MM.1S (cell line): ENCODE measurements around the gene SIPA1L2.
A peak's percentile ranks its signal among the peaks of the same experiment; 100 is the strongest.

Experiments
- DNase-seq: peaks from one replicate; pipeline ENCODE4 v3.0.0-alpha.2; 2015
- H2AFZ ChIP-seq: fragments of 300-600 bp; sonication (generic); 2 replicates; pipeline ENCODE4 v1.6.0; 2016; ENCODE audit warnings: antibody characterized with exemption, low read length
- H3F3A ChIP-seq: fragments of 300-600 bp; sonication (generic); 2 replicates; pipeline ENCODE4 v1.6.1; 2016; ENCODE audit warnings: mild to moderate bottlenecking, antibody characterized with exemption, low read length, moderate library complexity, mixed read lengths; ENCODE audit not compliant: insufficient read depth
- H3K27ac ChIP-seq: fragments of 300-600 bp; sonication (generic); 2 replicates; pipeline ENCODE4 v1.5.1; 2016; ENCODE audit warnings: mild to moderate bottlenecking, low read length
- H3K27me3 ChIP-seq: fragments of 300-600 bp; sonication (generic); replicated peaks from 2 replicates; pipeline ENCODE4 v1.6.0; 2016; ENCODE audit warnings: low read length; ENCODE audit not compliant: insufficient read depth
- H3K36me3 ChIP-seq: fragments of 300-600 bp; sonication (generic); replicated peaks from 2 replicates; pipeline ENCODE4 v1.6.1; 2016; ENCODE audit warnings: mild to moderate bottlenecking, low read length, mixed read lengths; ENCODE audit not compliant: insufficient read depth
- H3K4me1 ChIP-seq: fragments of 300-600 bp; sonication (generic); 2 replicates; pipeline ENCODE4 v1.6.1; 2016; ENCODE audit warnings: low read length, mixed read lengths
- H3K4me2 ChIP-seq: fragments of 300-600 bp; sonication (generic); 2 replicates; pipeline ENCODE4 v1.6.0; 2016; ENCODE audit warnings: low read depth, low read length
- H3K4me3 ChIP-seq: fragments of 300-600 bp; sonication (generic); 2 replicates; pipeline ENCODE4 v1.5.1; 2016; ENCODE audit warnings: low read length, mixed read lengths
- H3K79me2 ChIP-seq: fragments of 300-600 bp; sonication (generic); 2 replicates; pipeline ENCODE4 v1.6.1; 2016; ENCODE audit warnings: mixed run types, low read length, mixed read lengths
- H3K9ac ChIP-seq: fragments of 300-600 bp; sonication (generic); 2 replicates; pipeline ENCODE4 v1.6.1; 2016; ENCODE audit warnings: low read length, mixed read lengths
- H3K9me2 ChIP-seq: fragments of 300-600 bp; sonication (generic); replicated peaks from 2 replicates; pipeline ENCODE4 v1.6.1; 2016; ENCODE audit warnings: mild to moderate bottlenecking, low read length, mixed read lengths; ENCODE audit not compliant: insufficient read depth
- H3K9me3 ChIP-seq: fragments of 300-600 bp; sonication (generic); replicated peaks from 2 replicates; pipeline ENCODE4 v1.6.1; 2016; ENCODE audit warnings: mild to moderate bottlenecking, low read length, mixed read lengths; ENCODE audit not compliant: insufficient read depth
- H4K20me1 ChIP-seq: fragments of 300-600 bp; sonication (generic); 2 replicates; pipeline ENCODE4 v1.6.1; 2016; ENCODE audit warnings: mild to moderate bottlenecking, low read length, moderate library complexity, mixed read lengths; ENCODE audit not compliant: insufficient read depth
- EZH2 ChIP-seq: fragments of 300-600 bp; sonication (generic); optimal IDR thresholded peaks from 2 replicates; pipeline ENCODE3; 2017; ENCODE audit warnings: low read depth, mild to moderate bottlenecking, antibody characterized with exemption, low read length, mixed read lengths
- EZH2phosphoT487 ChIP-seq: fragments of 300-600 bp; sonication (generic); IDR thresholded peaks from 2 replicates; pipeline ENCODE4 v1.6.1; 2018; ENCODE audit warnings: antibody characterized with exemption, low read length
- TF ChIP-seq, protein P1 (sequence below): fragments of 300-600 bp; sonication (generic); IDR thresholded peaks from 2 replicates; pipeline ENCODE4 v1.5.1; 2016; ENCODE audit warnings: antibody characterized with exemption, low read length, mixed read lengths

The SIPA1L2 gene, protein sequence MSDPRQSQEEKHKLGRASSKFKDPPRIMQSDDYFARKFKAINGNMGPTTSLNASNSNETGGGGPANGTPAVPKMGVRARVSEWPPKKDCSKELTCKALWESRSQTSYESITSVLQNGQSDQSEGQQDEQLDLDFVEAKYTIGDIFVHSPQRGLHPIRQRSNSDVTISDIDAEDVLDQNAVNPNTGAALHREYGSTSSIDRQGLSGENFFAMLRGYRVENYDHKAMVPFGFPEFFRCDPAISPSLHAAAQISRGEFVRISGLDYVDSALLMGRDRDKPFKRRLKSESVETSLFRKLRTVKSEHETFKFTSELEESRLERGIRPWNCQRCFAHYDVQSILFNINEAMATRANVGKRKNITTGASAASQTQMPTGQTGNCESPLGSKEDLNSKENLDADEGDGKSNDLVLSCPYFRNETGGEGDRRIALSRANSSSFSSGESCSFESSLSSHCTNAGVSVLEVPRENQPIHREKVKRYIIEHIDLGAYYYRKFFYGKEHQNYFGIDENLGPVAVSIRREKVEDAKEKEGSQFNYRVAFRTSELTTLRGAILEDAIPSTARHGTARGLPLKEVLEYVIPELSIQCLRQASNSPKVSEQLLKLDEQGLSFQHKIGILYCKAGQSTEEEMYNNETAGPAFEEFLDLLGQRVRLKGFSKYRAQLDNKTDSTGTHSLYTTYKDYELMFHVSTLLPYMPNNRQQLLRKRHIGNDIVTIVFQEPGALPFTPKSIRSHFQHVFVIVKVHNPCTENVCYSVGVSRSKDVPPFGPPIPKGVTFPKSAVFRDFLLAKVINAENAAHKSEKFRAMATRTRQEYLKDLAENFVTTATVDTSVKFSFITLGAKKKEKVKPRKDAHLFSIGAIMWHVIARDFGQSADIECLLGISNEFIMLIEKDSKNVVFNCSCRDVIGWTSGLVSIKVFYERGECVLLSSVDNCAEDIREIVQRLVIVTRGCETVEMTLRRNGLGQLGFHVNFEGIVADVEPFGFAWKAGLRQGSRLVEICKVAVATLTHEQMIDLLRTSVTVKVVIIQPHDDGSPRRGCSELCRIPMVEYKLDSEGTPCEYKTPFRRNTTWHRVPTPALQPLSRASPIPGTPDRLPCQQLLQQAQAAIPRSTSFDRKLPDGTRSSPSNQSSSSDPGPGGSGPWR (N-terminal part only)

DNA sequence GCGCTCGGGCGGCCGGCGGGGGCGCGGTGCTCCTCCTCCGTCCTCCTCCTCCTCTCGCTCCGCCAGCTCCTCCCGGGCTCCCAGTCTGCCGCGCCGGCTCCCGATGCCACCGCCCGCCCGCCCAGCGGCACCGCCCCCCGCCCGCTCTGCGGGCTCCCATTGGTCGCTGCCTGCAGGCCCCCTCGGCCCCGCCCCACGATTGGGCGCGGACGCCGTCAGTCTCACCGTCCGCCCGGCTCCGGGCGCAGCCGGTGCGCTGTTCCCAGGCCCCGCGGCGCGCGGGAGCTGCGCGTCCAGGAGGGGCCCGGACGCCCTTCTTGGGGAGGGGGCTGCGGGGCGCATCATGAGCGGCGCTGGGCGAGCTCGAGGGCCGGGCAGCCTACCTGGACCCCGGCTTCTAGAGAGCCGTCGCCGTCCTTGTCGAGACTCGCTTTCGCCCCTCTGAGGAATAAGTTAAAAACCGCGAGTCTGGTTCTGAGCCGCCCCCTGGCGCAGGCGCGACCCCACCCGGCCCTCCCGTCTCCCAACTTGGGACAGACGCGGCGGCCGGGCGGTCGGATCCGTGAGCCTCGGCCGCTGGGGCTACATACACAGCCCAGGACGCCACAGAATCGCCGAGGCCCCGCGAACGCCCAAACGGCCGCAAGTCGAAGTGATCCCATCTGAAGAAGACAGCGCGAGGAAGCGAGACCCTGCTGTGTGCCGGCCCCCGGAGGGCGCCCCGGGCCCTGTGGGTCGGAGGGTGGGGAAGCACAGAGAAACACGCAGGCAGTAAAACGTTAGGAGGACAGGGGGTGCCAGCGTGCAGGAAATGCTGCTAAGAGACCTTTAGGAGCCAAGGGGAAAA, at the start of gene SIPA1L2:
TSS of gene SIPA1L2 (minus strand) at position 87 of the 847 bp plus-strand sequence. CDS start 114,794 bp downstream, outside the sequence.
- Histone ChIP-seq H3K9ac (peak within 1 kb of the TSS; percentile 30; the same call in 1 of the 2 replicates), H3K79me2 (no peaks in the 10 kb centered on the region), H3F3A (peaks cover 33% of the 10 kb centered on the region), H3K4me1 (peaks cover 34% of the 10 kb centered on the region), H3K27ac (no peak within 1 kb of the TSS), H3K9me2 (no peaks in the 10 kb centered on the region), H3K4me2 (peak within 1 kb of the TSS; percentile 97), H3K9me3 (no peaks in the 10 kb centered on the region), H2AFZ (peak within 1 kb of the TSS; percentile 88), H3K4me3 (peak within 1 kb of the TSS; percentile 75), H3K36me3 (no peaks in the 10 kb centered on the region), H4K20me1 (no peaks in the 10 kb centered on the region), H3K27me3 (peaks cover 20% of the 10 kb centered on the region)
- TF ChIP-seq EZH2: no peak
- TF ChIP-seq, protein P1, sequence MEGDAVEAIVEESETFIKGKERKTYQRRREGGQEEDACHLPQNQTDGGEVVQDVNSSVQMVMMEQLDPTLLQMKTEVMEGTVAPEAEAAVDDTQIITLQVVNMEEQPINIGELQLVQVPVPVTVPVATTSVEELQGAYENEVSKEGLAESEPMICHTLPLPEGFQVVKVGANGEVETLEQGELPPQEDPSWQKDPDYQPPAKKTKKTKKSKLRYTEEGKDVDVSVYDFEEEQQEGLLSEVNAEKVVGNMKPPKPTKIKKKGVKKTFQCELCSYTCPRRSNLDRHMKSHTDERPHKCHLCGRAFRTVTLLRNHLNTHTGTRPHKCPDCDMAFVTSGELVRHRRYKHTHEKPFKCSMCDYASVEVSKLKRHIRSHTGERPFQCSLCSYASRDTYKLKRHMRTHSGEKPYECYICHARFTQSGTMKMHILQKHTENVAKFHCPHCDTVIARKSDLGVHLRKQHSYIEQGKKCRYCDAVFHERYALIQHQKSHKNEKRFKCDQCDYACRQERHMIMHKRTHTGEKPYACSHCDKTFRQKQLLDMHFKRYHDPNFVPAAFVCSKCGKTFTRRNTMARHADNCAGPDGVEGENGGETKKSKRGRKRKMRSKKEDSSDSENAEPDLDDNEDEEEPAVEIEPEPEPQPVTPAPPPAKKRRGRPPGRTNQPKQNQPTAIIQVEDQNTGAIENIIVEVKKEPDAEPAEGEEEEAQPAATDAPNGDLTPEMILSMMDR: peak; percentile 62
- DNase-seq: peak; percentile 94

DNA sequence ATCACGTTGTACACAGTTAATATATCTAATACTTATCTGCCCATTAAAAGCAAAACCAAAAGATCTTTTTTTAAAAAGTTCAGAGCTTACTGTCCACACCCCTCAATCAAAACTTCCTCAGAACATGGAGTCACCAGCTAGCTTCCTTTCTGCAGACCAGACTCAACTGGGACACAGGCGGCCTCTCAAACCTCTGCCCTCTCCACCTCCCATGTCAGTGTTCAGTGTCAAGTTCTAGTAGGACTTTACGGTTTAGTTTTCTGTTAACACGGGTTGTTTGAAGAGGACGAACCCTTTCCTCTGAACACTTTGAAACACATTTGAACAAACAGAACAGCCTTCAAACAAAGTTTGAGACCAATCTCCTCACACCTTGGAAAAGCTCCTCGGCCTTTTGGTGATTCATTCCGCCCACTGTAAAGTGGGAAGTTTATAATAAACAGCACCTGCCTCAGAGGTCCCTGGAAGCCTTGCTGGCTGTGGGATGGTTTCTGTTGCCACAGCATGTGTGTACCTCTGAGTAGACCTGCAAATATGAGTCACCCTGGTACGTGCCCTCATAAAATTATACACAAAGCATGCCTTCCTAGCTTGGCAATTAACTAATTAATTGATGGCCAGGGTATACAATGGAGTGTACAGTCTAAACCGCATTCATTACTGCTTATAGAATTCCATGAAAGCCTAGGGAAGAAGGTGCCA, 48.4 kb upstream of the SIPA1L2 start:
- no peaks in the 10 kb centered on the region for H3K27me3 ChIP-seq
- no peak overlapping the region for H3K27ac ChIP-seq
- H3K4me3 ChIP-seq: no peak overlapping the region
- H3K36me3 ChIP-seq: no peaks in the 10 kb centered on the region
- no peak overlapping the region for H2AFZ ChIP-seq
- H3K4me1 ChIP-seq: no peaks in the 10 kb centered on the region
- DNase-seq: no peak
- H3K9me3 ChIP-seq: no peaks in the 10 kb centered on the region
- H3K9ac ChIP-seq: no peak overlapping the region
- no peaks in the 10 kb centered on the region for H4K20me1 ChIP-seq
- H3K9me2 ChIP-seq: no peaks in the 10 kb centered on the region
- no peaks in the 10 kb centered on the region for H3F3A ChIP-seq
- no peak overlapping the region for H3K4me2 ChIP-seq
- H3K79me2 ChIP-seq: no peaks in the 10 kb centered on the region
- no peak for TF ChIP-seq EZH2phosphoT487
- TF ChIP-seq, protein P1: no peak
- no peak for TF ChIP-seq EZH2

DNA sequence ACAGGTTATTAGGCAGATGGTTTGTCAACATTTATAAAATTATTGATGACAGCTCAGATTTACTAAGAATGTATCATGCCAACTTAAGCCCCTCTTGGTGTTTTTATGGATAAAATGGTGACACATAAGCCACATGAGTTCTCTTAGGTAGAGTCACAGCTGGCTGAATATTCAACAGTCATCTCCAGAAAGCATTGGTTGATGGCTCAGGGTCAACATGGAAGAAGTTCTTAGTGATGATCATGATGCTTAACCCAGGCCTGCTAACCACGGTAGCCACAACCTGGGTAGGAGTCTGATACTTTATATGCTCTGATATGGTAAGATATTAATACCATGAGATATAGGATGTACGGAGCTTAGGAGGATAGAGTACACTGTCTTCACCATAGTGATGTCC, 46.4 kb upstream of the SIPA1L2 start:
- DNase-seq: no peak
- no peak overlapping the region for H3K9ac ChIP-seq
- TF ChIP-seq, protein P1: no peak
- TF ChIP-seq EZH2 (no peak), EZH2phosphoT487 (no peak)
- no peak overlapping the region for H3K4me3 ChIP-seq
- H3K79me2 ChIP-seq: no peaks in the 10 kb centered on the region
- no peaks in the 10 kb centered on the region for H3K9me2 ChIP-seq
- H3K36me3 ChIP-seq: no peaks in the 10 kb centered on the region
- H3F3A ChIP-seq: no peaks in the 10 kb centered on the region
- no peaks in the 10 kb centered on the region for H4K20me1 ChIP-seq
- no peaks in the 10 kb centered on the region for H3K27me3 ChIP-seq
- no peaks in the 10 kb centered on the region for H3K4me1 ChIP-seq
- H3K4me2 ChIP-seq: no peak overlapping the region
- no peaks in the 10 kb centered on the region for H3K9me3 ChIP-seq
- no peak overlapping the region for H2AFZ ChIP-seq
- H3K27ac ChIP-seq: no peak overlapping the region
